Testis (tissue), 2 donors: ENCODE data around the gene CAGE1.

Source experiments
- CTCF ChIP-seq, 3 experiments: fragments of 450-650 bp in 2 of 3; fragments of 200-600 bp in 1 of 3; sonication (generic) in 1 of 3; IDR thresholded peaks; one replicate each; pipeline ENCODE4 v1.5.1; 2016 to 2019; ENCODE audit warnings: antibody characterized with exemption in 3 of 3, mild to moderate bottlenecking in 2 of 3, moderate library complexity in 1 of 3
- POLR2A ChIP-seq: fragments of 450-650 bp; IDR thresholded peaks from one replicate; pipeline ENCODE4 v1.6.1; 2017; ENCODE audit warnings: antibody characterized with exemption, mild to moderate bottlenecking, moderate library complexity

GRCh38 chr6:7438011-7438410 is 48.5 kb upstream of the CAGE1 start:
- TF ChIP-seq CTCF (IDR thresholded peaks at IDR 0.05), result no peak
- no peak for TF ChIP-seq POLR2A
